Transverse colon (tissue), 4 donors: ENCODE data around the gene C3orf20. TPM values are rescaled to one million over a fixed set of nuclear protein-coding genes. Genes with fewer than 3 reads are reported as not detected.

Source experiments
- DNase-seq: peaks from one replicate; pipeline ENCODE4 v3.0.0-alpha.2; 2019
- H3K27ac ChIP-seq, 4 donors: fragments of 200-600 bp; sonication (generic); 2 replicates each; pipeline ENCODE4 v1.5.1; 2016 to 2018; ENCODE audit warnings: inconsistent platforms in 4 of 4
- H3K27me3 ChIP-seq: fragments of 200-600 bp; sonication (generic); 2 replicates; pipeline ENCODE4 v1.5.1; 2017; ENCODE audit warnings: inconsistent platforms
- H3K36me3 ChIP-seq, 4 donors: fragments of 200-600 bp; sonication (generic); 2 replicates each; pipeline ENCODE4 v1.5.1; 2017 to 2019; ENCODE audit warnings: inconsistent platforms in 4 of 4
- H3K4me1 ChIP-seq, 4 donors: fragments of 200-600 bp; sonication (generic); 2 replicates each; pipeline ENCODE4 v1.5.1; 2017 to 2020; ENCODE audit warnings: inconsistent platforms in 4 of 4
- H3K4me3 ChIP-seq, 4 donors: fragments of 200-600 bp; sonication (generic); 1 replicate in 1 of 4; 2 replicates in 3 of 4; pipeline versions ENCODE4 v1.5.1 to v1.6.1; 2017 to 2019; ENCODE audit warnings: inconsistent platforms in 4 of 4
- H3K9me3 ChIP-seq, 2 donors: fragments of 200-600 bp; sonication (generic); 2 replicates each; pipeline ENCODE4 v1.5.1; 2017 to 2019; ENCODE audit warnings: inconsistent platforms in 2 of 2
- CTCF ChIP-seq, 5 experiments: fragments of 200-600 bp in 3 of 5; fragments of 450-650 bp in 2 of 5; sonication (generic) in 3 of 5; IDR thresholded peaks; 1 replicate in 2 of 5; 2 replicates in 3 of 5; pipeline ENCODE4 v1.5.1; 2016 to 2017; ENCODE audit warnings: antibody characterized with exemption in 5 of 5, inconsistent platforms in 3 of 5, mild to moderate bottlenecking in 2 of 5, moderate library complexity in 1 of 5
- EP300 ChIP-seq: sonication (generic); formaldehyde crosslinking; IDR thresholded peaks from one replicate; pipeline ENCODE4 v1.6.1; 2017; ENCODE audit warnings: antibody characterized with exemption, low read depth
- POLR2A ChIP-seq: fragments of 450-650 bp; IDR thresholded peaks from one replicate; pipeline ENCODE4 v1.6.1; 2016; ENCODE audit warnings: antibody characterized with exemption, mild to moderate bottlenecking, moderate library complexity
- POLR2AphosphoS5 ChIP-seq, 3 donors: sonication (generic); formaldehyde crosslinking; IDR thresholded peaks; one replicate each; pipeline ENCODE4 v1.6.1; 2016; ENCODE audit warnings: antibody characterized with exemption in 3 of 3
- WGBS, 2 donors: methylation state at CpG; one replicate each; pipeline ENCODE4 v1.1.5; 2018; ENCODE audit warnings: low coverage in 1 of 2; 5-methylcytosine and 5-hydroxymethylcytosine counted together
- in situ Hi-C, 4 donors: fragments of 200-750 bp; cut with MboI; loops; one replicate each; pipeline versions ENCODE4 v1.15.0 to v1.15.1; 2017; ENCODE audit warnings: low sequenced_read_pairs in 3 of 4, low pct_ligation_motif_present in 1 of 4, low pct_unique_long_range_greater_than_20kb in 1 of 4
- intact Hi-C: fragments of 100-400 bp; cut with DNase I; formaldehyde crosslinking; loops from one replicate; pipeline ENCODE4 v1.15.1; 2023; ENCODE audit warnings: low total_unique reads
- total RNA-seq, 4 donors: library from RNA; depleted of rRNA; stranded (reverse); fragments of >200 nt; gene quantifications; one replicate each; pipeline ENCODE4 v1.1.0, GENCODE V29; 2016

Gene C3orf20
- total RNA-seq, 4 donors from 2014 or later, result not detected

DNA sequence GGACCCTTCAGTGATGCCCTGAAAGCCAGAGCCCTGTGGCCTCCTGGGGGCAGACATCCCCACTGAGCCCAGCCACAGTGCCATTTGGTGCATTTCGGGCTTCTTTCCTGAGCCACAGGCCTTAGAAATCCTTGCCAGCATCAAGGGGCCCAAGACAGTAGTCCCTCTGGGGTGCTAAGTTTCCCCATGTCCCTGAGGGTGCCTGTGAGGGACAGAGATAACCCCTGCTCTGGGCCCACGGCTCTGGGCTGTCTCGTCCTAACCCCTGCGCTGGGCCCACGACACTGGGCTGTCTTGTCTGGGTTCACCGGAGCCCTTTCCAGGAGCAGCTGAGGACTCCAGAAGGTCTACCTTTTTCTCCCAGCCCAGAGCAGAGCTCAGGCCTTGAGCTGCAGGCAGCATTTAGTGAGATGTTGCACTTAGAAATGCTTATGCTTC, 98.8 kb downstream of the C3orf20 start:
- TF ChIP-seq POLR2AphosphoS5 (IDR thresholded peaks at IDR 0.05) (no peak), CTCF (IDR thresholded peaks at IDR 0.05) (no peak), EP300 (no peak), POLR2A (no peak)
- intact Hi-C loops, result no loop called here
- Histone ChIP-seq H3K4me3 (no peak overlapping the region), H3K27me3 (no peaks in the 10 kb centered on the region), H3K27ac (no peak overlapping the region), H3K4me1 (no peaks in the 10 kb centered on the region), H3K36me3 (no peaks in the 10 kb centered on the region), H3K9me3 (peaks cover 0 to 2% of the 10 kb centered on the region in 2 donors)
- DNase-seq, result no peak
- WGBS, 2 donors, result 85 to 90% methylated on average over 2 to 6 of the region's 6 CpGs
- in situ Hi-C loops, result no loop called here

DNA sequence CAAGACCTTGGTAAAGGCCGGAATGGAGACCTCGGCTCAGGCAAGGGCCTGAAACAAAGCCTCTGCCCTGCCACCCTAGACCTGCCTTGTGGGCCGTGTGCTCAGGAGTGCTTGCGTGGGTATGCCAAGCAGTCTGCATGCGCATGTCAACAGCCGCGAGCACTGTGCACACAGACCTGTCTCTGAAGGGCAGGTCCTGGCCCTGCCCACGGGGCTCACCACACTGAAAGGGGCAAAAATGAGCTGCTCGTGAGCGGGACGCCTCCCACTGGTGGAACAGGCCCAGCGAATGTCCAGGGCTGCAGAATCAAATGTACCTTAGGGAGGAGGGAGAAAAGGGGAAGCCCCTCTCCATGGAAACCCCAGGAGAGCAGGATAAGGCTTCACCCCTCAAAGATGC, 99.5 kb downstream of the C3orf20 start:
- Histone ChIP-seq H3K27ac (no peak overlapping the region), H3K4me1 (no peaks in the 10 kb centered on the region), H3K9me3 (peaks cover 0 to 4% of the 10 kb centered on the region in 2 donors), H3K27me3 (no peaks in the 10 kb centered on the region), H3K36me3 (no peaks in the 10 kb centered on the region), H3K4me3 (no peak overlapping the region)
- DNase-seq, result no peak
- intact Hi-C loops (no loop called here), in situ Hi-C loops (no loop called here)
- WGBS, 2 donors, result 89% methylated on average over 12 of the region's 12 CpGs; no CpG with 5 or more reads in 1 of the 2 donors
- no peak for TF ChIP-seq POLR2AphosphoS5 (IDR thresholded peaks at IDR 0.05)
- no peak for TF ChIP-seq EP300
- no peak for TF ChIP-seq CTCF (IDR thresholded peaks at IDR 0.05)
- no peak for TF ChIP-seq POLR2A

DNA sequence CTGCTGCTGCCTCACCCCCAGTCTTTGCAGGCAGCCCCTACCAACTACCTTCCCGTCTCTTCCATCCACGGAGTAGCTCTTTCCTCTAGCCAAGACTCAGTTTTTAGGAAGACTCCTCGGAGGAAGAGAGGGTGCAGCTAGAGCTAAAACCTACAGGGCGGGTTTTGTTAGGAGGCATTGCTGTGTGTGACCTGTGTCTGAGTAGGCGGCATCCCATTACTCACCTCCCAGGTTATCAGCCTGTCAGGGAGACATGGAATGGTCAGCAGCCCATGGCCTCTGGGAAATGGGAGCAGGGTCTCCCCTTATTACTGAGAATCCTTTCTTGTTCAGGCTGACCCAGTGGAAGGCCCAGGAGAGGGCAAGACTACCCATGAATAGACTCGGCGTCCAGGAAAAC, 100.1 kb downstream of the C3orf20 start:
- Histone ChIP-seq H3K27ac (no peak overlapping the region), H3K4me1 (no peaks in the 10 kb centered on the region), H3K36me3 (no peaks in the 10 kb centered on the region), H3K4me3 (no peak overlapping the region), H3K9me3 (peaks cover 0 to 4% of the 10 kb centered on the region in 2 donors), H3K27me3 (no peaks in the 10 kb centered on the region)
- in situ Hi-C loops (no loop called here), intact Hi-C loops (no loop called here)
- WGBS, 2 donors, result 86% methylated on average over 7 of the region's 7 CpGs; no CpG with 5 or more reads in 1 of the 2 donors
- TF ChIP-seq POLR2A (no peak), EP300 (no peak), CTCF (IDR thresholded peaks at IDR 0.05) (no peak), POLR2AphosphoS5 (IDR thresholded peaks at IDR 0.05) (no peak)
- DNase-seq, result no peak

- 70 to 78% methylated on average over 4 of the region's 4 CpGs for WGBS, 2 donors
Observed at GRCh38 chr3:14775563-14775962, 100.6 kb downstream of the C3orf20 start.

More at GRCh38 chr3:14775563-14775962, 100.6 kb downstream of the C3orf20 start:
- no peaks in the 10 kb centered on the region for H3K4me1 ChIP-seq
- in situ Hi-C loops, result no loop called here
- TF ChIP-seq POLR2A (no peak), EP300 (no peak), POLR2AphosphoS5 (IDR thresholded peaks at IDR 0.05) (no peak), CTCF (IDR thresholded peaks at IDR 0.05) (no peak)
- no peaks in the 10 kb centered on the region for H3K27me3 ChIP-seq
- no peak overlapping the region for H3K27ac ChIP-seq
- intact Hi-C loops, result no loop called here
- no peak for DNase-seq
- H3K36me3 ChIP-seq, result no peaks in the 10 kb centered on the region
- H3K4me3 ChIP-seq, result no peak overlapping the region
- H3K9me3 ChIP-seq, result peaks cover 0 to 4% of the 10 kb centered on the region in 2 donors
